ENCODE data around the gene REXO5.

Gene REXO5

DNA sequence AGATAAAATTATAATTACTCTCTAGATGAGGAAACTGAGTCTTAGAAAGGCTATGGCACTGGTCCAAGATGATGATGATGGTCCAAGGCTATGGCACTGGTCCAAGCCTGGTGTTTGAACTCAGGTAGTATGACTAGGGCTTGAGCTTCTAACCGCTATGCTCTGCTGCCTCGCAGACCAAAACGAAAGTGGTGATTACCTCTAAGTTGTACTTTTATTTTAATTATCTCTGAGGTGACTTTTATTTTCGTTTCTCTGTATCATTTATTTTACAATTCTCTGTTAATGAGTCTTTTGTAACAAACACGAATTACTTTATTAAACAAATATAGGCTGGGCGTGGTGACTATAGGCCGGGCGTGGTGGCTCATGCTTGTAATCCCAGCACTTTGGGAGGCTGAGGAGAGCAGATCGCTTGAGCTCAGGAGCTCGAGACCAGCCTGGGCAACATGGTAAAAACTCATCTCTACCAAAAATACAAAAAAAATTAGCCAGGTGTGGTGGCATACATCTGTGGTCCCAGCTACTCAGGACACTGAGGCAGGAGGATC lies 5.6 kb downstream of the REXO5 start:
- Histone ChIP-seq H3K9me3 (ENCODE audit: low read length) (no peaks in the 10 kb centered on the region), H3K4me2 (ENCODE audit: low read length) (no peak overlapping the region), H3K27me3 (ENCODE audit: insufficient read depth, low read length) (no peaks in the 10 kb centered on the region), H3K4me1 (ENCODE audit: insufficient read depth, low read length, severe bottlenecking) (peaks cover 16% of the 10 kb centered on the region), H3K27ac (ENCODE audit: low read depth, low read length, poor library complexity, severe bottlenecking) (no peak overlapping the region), H4K20me1 (ENCODE audit: insufficient read depth, low read length) (no peaks in the 10 kb centered on the region), H3K4me3 (ENCODE audit: low read depth, low read length, poor library complexity, severe bottlenecking) (no peak overlapping the region), H3F3A (ENCODE audit: insufficient read depth, low read length) (no peaks in the 10 kb centered on the region), H2AFZ (ENCODE audit: low read length) (no peak overlapping the region), H3K9ac (ENCODE audit: low read length) (no peak overlapping the region), H3K79me2 (ENCODE audit: insufficient read depth, low read length) (no peaks in the 10 kb centered on the region), H3K9me2 (ENCODE audit: low read depth, low read length) (no peaks in the 10 kb centered on the region), H3K36me3 (ENCODE audit: insufficient read depth, low read length) (peaks cover 26% of the 10 kb centered on the region; the same call in 1 of the 2 replicates)
- no peak for TF ChIP-seq EZH2 (IDR thresholded peaks at IDR 0.05; ENCODE audit: borderline replicate concordance, low read length)
- TF ChIP-seq, protein P1, sequence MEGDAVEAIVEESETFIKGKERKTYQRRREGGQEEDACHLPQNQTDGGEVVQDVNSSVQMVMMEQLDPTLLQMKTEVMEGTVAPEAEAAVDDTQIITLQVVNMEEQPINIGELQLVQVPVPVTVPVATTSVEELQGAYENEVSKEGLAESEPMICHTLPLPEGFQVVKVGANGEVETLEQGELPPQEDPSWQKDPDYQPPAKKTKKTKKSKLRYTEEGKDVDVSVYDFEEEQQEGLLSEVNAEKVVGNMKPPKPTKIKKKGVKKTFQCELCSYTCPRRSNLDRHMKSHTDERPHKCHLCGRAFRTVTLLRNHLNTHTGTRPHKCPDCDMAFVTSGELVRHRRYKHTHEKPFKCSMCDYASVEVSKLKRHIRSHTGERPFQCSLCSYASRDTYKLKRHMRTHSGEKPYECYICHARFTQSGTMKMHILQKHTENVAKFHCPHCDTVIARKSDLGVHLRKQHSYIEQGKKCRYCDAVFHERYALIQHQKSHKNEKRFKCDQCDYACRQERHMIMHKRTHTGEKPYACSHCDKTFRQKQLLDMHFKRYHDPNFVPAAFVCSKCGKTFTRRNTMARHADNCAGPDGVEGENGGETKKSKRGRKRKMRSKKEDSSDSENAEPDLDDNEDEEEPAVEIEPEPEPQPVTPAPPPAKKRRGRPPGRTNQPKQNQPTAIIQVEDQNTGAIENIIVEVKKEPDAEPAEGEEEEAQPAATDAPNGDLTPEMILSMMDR (IDR thresholded peaks at IDR 0.05; ENCODE audit: low read length) = no peak

DNA sequence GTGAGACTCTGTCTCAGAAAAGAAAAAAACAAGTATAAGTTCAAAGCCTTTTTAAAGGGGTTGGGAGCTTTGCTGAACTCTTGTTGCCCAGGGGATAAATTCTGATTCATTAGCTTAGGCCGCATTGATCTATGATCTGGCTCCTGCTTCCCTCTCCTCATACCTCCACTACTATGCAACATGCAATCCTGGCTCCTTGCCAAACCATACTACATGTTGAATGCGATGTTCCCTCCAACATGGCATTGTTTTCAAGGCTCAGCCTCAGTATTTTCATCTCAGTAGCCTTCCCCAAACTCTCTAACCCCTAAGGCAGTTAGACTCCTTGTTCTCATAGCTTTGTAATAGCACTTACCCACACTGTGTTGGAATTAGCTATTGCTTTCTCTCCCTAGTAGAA lies 6.2 kb downstream of the REXO5 start:
- peaks cover 26% of the 10 kb centered on the region; the same call in 1 of the 2 replicates for H3K36me3 ChIP-seq (ENCODE audit: insufficient read depth, low read length)
- no peak overlapping the region for H3K27ac ChIP-seq (ENCODE audit: low read depth, low read length, poor library complexity, severe bottlenecking)
- no peaks in the 10 kb centered on the region for H4K20me1 ChIP-seq (ENCODE audit: insufficient read depth, low read length)
- H3K79me2 ChIP-seq (ENCODE audit: insufficient read depth, low read length) = no peaks in the 10 kb centered on the region
- H3K9ac ChIP-seq (ENCODE audit: low read length) = no peak overlapping the region
- no peak for TF ChIP-seq EZH2 (IDR thresholded peaks at IDR 0.05; ENCODE audit: borderline replicate concordance, low read length)
- TF ChIP-seq, protein P1 (IDR thresholded peaks at IDR 0.05; ENCODE audit: low read length) = no peak
- no peak overlapping the region for H3K4me2 ChIP-seq (ENCODE audit: low read length)
- H3K4me3 ChIP-seq (ENCODE audit: low read depth, low read length, poor library complexity, severe bottlenecking) = no peak overlapping the region
- H3F3A ChIP-seq (ENCODE audit: insufficient read depth, low read length) = no peaks in the 10 kb centered on the region
- no peaks in the 10 kb centered on the region for H3K9me3 ChIP-seq (ENCODE audit: low read length)
- H3K4me1 ChIP-seq (ENCODE audit: insufficient read depth, low read length, severe bottlenecking) = peaks cover 13% of the 10 kb centered on the region
- no peak overlapping the region for H2AFZ ChIP-seq (ENCODE audit: low read length)
- no peaks in the 10 kb centered on the region for H3K27me3 ChIP-seq (ENCODE audit: insufficient read depth, low read length)
- H3K9me2 ChIP-seq (ENCODE audit: low read depth, low read length) = no peaks in the 10 kb centered on the region

DNA sequence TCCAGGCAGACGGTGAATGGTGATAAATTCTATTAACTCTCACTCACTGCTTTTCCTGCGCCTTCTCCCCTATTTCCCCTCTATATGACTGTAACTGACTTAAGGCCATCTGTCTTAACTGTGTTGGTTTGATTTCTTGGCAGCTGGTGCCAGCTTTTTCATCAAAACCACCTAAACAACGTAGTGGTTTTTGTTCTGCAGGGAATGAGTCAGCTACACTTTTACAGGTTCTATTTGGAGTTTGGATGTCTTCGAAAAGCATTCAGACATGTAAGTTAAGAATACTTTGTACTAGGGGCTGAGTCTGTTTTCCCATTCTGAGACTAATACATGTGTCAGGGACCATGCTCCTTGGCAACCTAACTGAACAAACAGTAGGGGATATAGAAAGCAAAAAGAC lies 8.5 kb downstream of the REXO5 start:
- Histone ChIP-seq H2AFZ (ENCODE audit: low read length) (no peak overlapping the region), H3F3A (ENCODE audit: insufficient read depth, low read length) (no peaks in the 10 kb centered on the region), H3K9ac (ENCODE audit: low read length) (no peak overlapping the region), H3K79me2 (ENCODE audit: insufficient read depth, low read length) (no peaks in the 10 kb centered on the region), H3K27me3 (ENCODE audit: insufficient read depth, low read length) (no peaks in the 10 kb centered on the region), H3K36me3 (ENCODE audit: insufficient read depth, low read length) (peaks cover 34% of the 10 kb centered on the region), H3K9me3 (ENCODE audit: low read length) (no peaks in the 10 kb centered on the region), H4K20me1 (ENCODE audit: insufficient read depth, low read length) (no peaks in the 10 kb centered on the region), H3K4me2 (ENCODE audit: low read length) (no peak overlapping the region), H3K4me3 (ENCODE audit: low read depth, low read length, poor library complexity, severe bottlenecking) (no peak overlapping the region), H3K9me2 (ENCODE audit: low read depth, low read length) (no peaks in the 10 kb centered on the region), H3K4me1 (ENCODE audit: insufficient read depth, low read length, severe bottlenecking) (peaks cover 8% of the 10 kb centered on the region), H3K27ac (ENCODE audit: low read depth, low read length, poor library complexity, severe bottlenecking) (no peak overlapping the region)
- TF ChIP-seq, protein P1 (IDR thresholded peaks at IDR 0.05; ENCODE audit: low read length) = no peak
